PC-3 (cell line): Measurements from ENCODE around the gene PAQR4. TPM values are rescaled to one million over a fixed set of nuclear protein-coding genes. Genes with fewer than 3 reads are reported as not detected.

Experiments used
- ATAC-seq: fragments of 200-7000 bp; cut with Tn5 transposase; 2 replicates; pipeline ENCODE4 v1.9.1; 2020; ENCODE audit warnings: mild to moderate bottlenecking, moderate library complexity
- BruUV-seq: library from RNA; stranded (reverse); fragments of 400-500 nt; replicated peaks from 2 replicates; lab custom pipeline; 2021; lab: Mats Ljungman, UMichigan
- CTCF ChIA-PET: fragments of 300-600 bp; sonication (Branson Sonifier 250); formaldehyde crosslinking; loops from one replicate; lab custom pipeline; 2022; ENCODE audit warnings: antibody characterized with exemption; lab: Charles Lee
- POLR2A ChIA-PET: fragments of 300-600 bp; sonication (Branson Sonifier 250); formaldehyde crosslinking; loops from one replicate; lab custom pipeline; 2022; ENCODE audit warnings: antibody characterized with exemption; ENCODE audit not compliant: unreplicated experiment; lab: Charles Lee
- DNase-seq: peaks from one replicate; pipeline ENCODE4 v3.0.0-alpha.2; 2015
- H2AFZ ChIP-seq: fragments of 300-600 bp; sonication (generic); 2 replicates; pipeline ENCODE4 v1.6.0; 2016; ENCODE audit warnings: antibody characterized with exemption, low read length
- H3F3A ChIP-seq: fragments of 300-600 bp; sonication (generic); one replicate; pipeline ENCODE4 v1.6.0; 2017; ENCODE audit warnings: antibody characterized with exemption, low read length, control low read depth, mild to moderate bottlenecking; ENCODE audit not compliant: unreplicated experiment
- H3K27ac ChIP-seq: fragments of 300-600 bp; sonication (generic); 2 replicates; pipeline ENCODE4 v1.5.1; 2016; ENCODE audit warnings: mild to moderate bottlenecking, low read length
- H3K27me3 ChIP-seq: fragments of 300-600 bp; sonication (generic); 2 replicates; pipeline ENCODE4 v1.6.1; 2016; ENCODE audit warnings: low read length, mixed read lengths
- H3K36me3 ChIP-seq: fragments of 300-600 bp; sonication (generic); 2 replicates; pipeline ENCODE4 v1.6.1; 2016; ENCODE audit warnings: low read depth, mixed run types, low read length, mixed read lengths
- H3K4me1 ChIP-seq: fragments of 300-600 bp; sonication (generic); 2 replicates; pipeline ENCODE4 v1.5.1; 2016; ENCODE audit warnings: low read length; ENCODE audit not compliant: insufficient read depth
- H3K4me2 ChIP-seq: fragments of 300-600 bp; sonication (generic); 2 replicates; pipeline ENCODE4 v1.6.0; 2016; ENCODE audit warnings: low read length
- H3K4me3 ChIP-seq: fragments of 300-600 bp; sonication (generic); 2 replicates; pipeline ENCODE4 v1.5.1; 2016; ENCODE audit warnings: mild to moderate bottlenecking, low read length, mixed read lengths
- H3K79me2 ChIP-seq: fragments of 300-600 bp; sonication (generic); 2 replicates; pipeline ENCODE4 v1.6.1; 2017; ENCODE audit warnings: low read length, mixed read lengths
- H3K9ac ChIP-seq: fragments of 300-600 bp; sonication (generic); 2 replicates; pipeline ENCODE4 v1.6.0; 2016; ENCODE audit warnings: mild to moderate bottlenecking, low read length
- H3K9me2 ChIP-seq: fragments of 300-600 bp; sonication (generic); replicated peaks from 2 replicates; pipeline ENCODE4 v1.6.1; 2016; ENCODE audit warnings: mixed run types, low read length, mixed read lengths
- H3K9me3 ChIP-seq: fragments of 300-600 bp; sonication (generic); 2 replicates; pipeline ENCODE4 v1.6.1; 2016; ENCODE audit warnings: low read length, mixed read lengths
- H4K20me1 ChIP-seq: fragments of 300-600 bp; sonication (generic); 2 replicates; pipeline ENCODE4 v1.6.1; 2016; ENCODE audit warnings: low read length, mixed read lengths
- EZH2 ChIP-seq: fragments of 300-600 bp; sonication (generic); IDR thresholded peaks from one replicate; pipeline ENCODE4 v1.6.1; 2017; ENCODE audit warnings: antibody characterized with exemption, mild to moderate bottlenecking, low read length; ENCODE audit not compliant: unreplicated experiment
- EZH2phosphoT487 ChIP-seq: fragments of 300-600 bp; sonication (generic); IDR thresholded peaks from 2 replicates; pipeline ENCODE4 v1.6.1; 2018; ENCODE audit warnings: mild to moderate bottlenecking, antibody characterized with exemption, low read length, borderline replicate concordance
- intact Hi-C: fragments of 100-400 bp; cut with micrococcal nuclease; formaldehyde crosslinking; loops from 2 replicates; pipeline ENCODE4 v1.9.0; 2023
- total RNA-seq: library from RNA; depleted of rRNA; stranded (reverse); fragments of >200 nt; gene quantifications from 2 replicates; pipeline ENCODE4 v1.2.3, GENCODE V29; 2014
- TF ChIP-seq, protein P1 (sequence below): fragments of 300-600 bp; sonication (generic); conservative IDR thresholded peaks from 2 replicates; pipeline ENCODE4 v1.5.1; 2017; ENCODE audit warnings: antibody characterized with exemption, low read depth, mild to moderate bottlenecking, low read length

The PAQR4 gene
- total RNA-seq, 1 experiment from 2014 or later: 37.9 TPM

DNA sequence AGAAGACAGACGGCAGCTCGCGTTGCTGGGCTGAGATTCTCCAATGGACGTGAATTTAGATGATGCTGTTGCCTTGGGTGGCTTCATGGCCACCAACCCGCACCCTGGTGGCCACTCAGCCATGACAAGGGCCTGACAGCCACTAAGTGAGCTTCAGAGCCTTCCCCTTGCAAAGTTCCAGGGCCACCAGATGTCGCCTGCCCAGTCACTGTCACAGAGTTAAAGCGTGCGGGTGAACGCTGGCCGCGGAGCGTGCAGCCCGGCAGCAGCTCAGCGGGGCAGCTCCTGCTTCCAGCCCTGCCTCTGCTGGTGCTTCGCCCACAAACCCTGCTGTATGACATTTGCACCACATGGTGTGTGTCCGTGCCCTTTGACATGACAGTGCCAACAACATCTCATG is 18.4 kb upstream of the PAQR4 start:
- POLR2A ChIA-PET: no interaction called here
- Histone ChIP-seq H4K20me1 (no peaks in the 10 kb centered on the region), H3K79me2 (no peaks in the 10 kb centered on the region), H3K9me2 (no peaks in the 10 kb centered on the region), H3K9ac (no peak overlapping the region), H2AFZ (no peak overlapping the region), H3K4me3 (no peak overlapping the region), H3F3A (no peaks in the 10 kb centered on the region), H3K4me2 (no peak overlapping the region), H3K9me3 (no peaks in the 10 kb centered on the region), H3K27me3 (no peaks in the 10 kb centered on the region), H3K36me3 (no peaks in the 10 kb centered on the region), H3K4me1 (no peaks in the 10 kb centered on the region), H3K27ac (no peak overlapping the region)
- TF ChIP-seq, protein P1, sequence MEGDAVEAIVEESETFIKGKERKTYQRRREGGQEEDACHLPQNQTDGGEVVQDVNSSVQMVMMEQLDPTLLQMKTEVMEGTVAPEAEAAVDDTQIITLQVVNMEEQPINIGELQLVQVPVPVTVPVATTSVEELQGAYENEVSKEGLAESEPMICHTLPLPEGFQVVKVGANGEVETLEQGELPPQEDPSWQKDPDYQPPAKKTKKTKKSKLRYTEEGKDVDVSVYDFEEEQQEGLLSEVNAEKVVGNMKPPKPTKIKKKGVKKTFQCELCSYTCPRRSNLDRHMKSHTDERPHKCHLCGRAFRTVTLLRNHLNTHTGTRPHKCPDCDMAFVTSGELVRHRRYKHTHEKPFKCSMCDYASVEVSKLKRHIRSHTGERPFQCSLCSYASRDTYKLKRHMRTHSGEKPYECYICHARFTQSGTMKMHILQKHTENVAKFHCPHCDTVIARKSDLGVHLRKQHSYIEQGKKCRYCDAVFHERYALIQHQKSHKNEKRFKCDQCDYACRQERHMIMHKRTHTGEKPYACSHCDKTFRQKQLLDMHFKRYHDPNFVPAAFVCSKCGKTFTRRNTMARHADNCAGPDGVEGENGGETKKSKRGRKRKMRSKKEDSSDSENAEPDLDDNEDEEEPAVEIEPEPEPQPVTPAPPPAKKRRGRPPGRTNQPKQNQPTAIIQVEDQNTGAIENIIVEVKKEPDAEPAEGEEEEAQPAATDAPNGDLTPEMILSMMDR: no peak
- TF ChIP-seq EZH2phosphoT487 (no peak), EZH2 (no peak)
- DNase-seq: no peak
- intact Hi-C loops: no loop called here
- CTCF ChIA-PET: no interaction called here
- ATAC-seq: no peak
- BruUV-seq: no TSS peak

DNA sequence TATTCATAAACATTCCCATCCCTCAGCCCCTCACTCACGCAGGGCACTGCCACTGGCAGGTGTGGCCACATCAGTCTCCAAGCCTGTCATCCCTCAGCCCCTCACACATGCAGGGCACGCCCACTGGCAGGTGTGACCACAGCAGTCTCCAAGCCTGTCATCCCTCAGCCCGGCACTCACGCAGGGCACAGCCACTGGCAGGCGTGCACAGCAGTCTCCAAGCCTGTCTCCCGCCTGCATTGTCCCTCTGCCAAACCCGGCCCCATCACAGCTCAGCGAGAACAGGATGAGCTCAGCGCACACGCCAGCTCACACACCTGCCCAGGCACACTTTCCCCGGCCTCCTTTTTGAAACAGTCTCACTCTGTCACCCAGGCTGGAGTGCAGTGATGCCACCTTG is 16.5 kb upstream of the PAQR4 start:
- H3F3A ChIP-seq: no peaks in the 10 kb centered on the region
- H3K9me2 ChIP-seq: no peaks in the 10 kb centered on the region
- DNase-seq: peak; percentile 34
- intact Hi-C loops: no loop called here
- no peaks in the 10 kb centered on the region for H3K9me3 ChIP-seq
- no peak overlapping the region for H2AFZ ChIP-seq
- POLR2A ChIA-PET: no interaction called here
- peak; percentile 58 for ATAC-seq
- no peak overlapping the region for H3K4me2 ChIP-seq
- CTCF ChIA-PET: interaction anchor here (0.6 kb wide), 3 partner anchors 27 to 37 kb away, joined by 3 to 6 read pairs (median 3); no protein-coding TSS in a partner anchor
- H3K4me1 ChIP-seq: no peaks in the 10 kb centered on the region
- no peaks in the 10 kb centered on the region for H3K36me3 ChIP-seq
- TF ChIP-seq, protein P1: no peak
- TF ChIP-seq EZH2phosphoT487 (no peak), EZH2 (no peak)
- H3K27ac ChIP-seq: no peak overlapping the region
- no peak overlapping the region for H3K4me3 ChIP-seq
- H4K20me1 ChIP-seq: no peaks in the 10 kb centered on the region
- H3K79me2 ChIP-seq: no peaks in the 10 kb centered on the region
- H3K27me3 ChIP-seq: no peaks in the 10 kb centered on the region
- H3K9ac ChIP-seq: no peak overlapping the region
- no TSS peak for BruUV-seq

DNA sequence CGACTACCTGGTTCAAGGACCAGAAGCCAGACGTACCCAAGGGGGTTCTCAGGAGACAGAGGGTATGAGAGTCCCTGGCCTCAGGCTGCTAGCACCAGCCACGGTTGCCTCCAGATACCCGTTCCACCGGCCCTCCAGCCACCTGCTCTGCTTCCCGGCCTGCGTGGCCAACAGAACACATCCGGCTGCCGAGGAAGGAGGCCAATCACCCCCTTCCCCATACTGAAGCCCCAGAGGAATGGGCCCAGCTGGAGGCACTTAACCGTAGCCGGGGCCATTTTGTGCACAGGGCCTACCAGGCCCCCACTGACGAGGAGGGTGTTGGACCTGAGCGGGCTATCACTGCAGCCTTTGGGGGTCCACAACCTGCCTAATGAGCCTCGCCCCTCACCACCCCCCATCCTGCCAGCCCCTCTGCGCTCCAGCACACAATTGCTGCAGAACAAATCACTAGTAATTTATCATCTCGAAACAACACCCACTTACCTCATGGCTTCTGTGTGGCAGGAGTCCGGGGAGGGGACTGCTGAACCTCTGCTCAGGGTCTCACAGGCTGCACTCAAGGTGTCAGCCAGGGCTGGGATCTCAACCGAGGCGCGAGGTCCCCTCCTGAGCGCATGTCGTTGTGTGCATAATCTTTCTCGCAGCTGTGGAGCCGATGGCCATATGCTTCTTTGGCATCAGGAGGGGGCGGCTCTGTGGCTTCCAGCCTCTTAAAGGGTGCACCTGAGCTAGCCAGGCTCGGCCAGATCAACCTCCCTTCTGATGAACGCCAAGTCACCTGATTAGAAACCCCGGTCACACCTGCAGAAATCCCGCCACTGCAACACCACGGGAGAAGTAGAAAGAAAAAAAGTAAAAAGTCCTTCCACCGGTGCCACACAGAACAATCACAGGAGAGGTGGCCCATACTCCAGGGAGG is 15.2 kb upstream of the PAQR4 start:
- H3K9me2 ChIP-seq: no peaks in the 10 kb centered on the region
- no TSS peak for BruUV-seq
- no peak overlapping the region for H3K4me2 ChIP-seq
- H3K79me2 ChIP-seq: no peaks in the 10 kb centered on the region
- DNase-seq (no peak), ATAC-seq (no peak)
- no peaks in the 10 kb centered on the region for H4K20me1 ChIP-seq
- CTCF ChIA-PET: no interaction called here
- no peaks in the 10 kb centered on the region for H3K36me3 ChIP-seq
- TF ChIP-seq EZH2: no peak
- TF ChIP-seq EZH2phosphoT487: no peak
- TF ChIP-seq, protein P1: no peak
- no peak overlapping the region for H2AFZ ChIP-seq
- H3K4me1 ChIP-seq: 0 out of 2 replicates have a peak, but pooled peaks cover 1% of the 10 kb centered on the region
- H3F3A ChIP-seq: no peaks in the 10 kb centered on the region
- POLR2A ChIA-PET: no interaction called here
- no peaks in the 10 kb centered on the region for H3K9me3 ChIP-seq
- no peak overlapping the region for H3K27ac ChIP-seq
- intact Hi-C loops: no loop called here
- H3K9ac ChIP-seq: no peak overlapping the region
- no peaks in the 10 kb centered on the region for H3K27me3 ChIP-seq
- no peak overlapping the region for H3K4me3 ChIP-seq
